Small intestine (tissue), 7 donors: ENCODE results near the gene AHI1. TPM values are rescaled to one million over a fixed set of nuclear protein-coding genes. Genes with fewer than 3 reads are reported as not detected.
A peak's percentile ranks its signal among the peaks of the same experiment; 100 is the strongest.

Experiments used
- DNase-seq, 2 donors: peaks; one replicate each; pipeline versions ENCODE4 v3.0.0 to v3.0.0-alpha.2; 2013
- FAIRE-seq: peaks from 2 replicates; lab custom pipeline; 2012; peaks lifted over from hg19 to GRCh38; lab: Jason Lieb, UNC
- H3K27ac ChIP-seq, 3 donors: one replicate each; pipeline ENCODE4 v1.5.1; 2013; ENCODE audit warnings: low read length in 2 of 3, mild to moderate bottlenecking in 2 of 3, control low read depth in 1 of 3, inconsistent platforms in 1 of 3, low read depth in 1 of 3, moderate library complexity in 1 of 3
- H3K27me3 ChIP-seq, 3 donors: one replicate each; pipeline ENCODE4 v1.6.1; 2013; ENCODE audit warnings: low read length in 3 of 3, inconsistent platforms in 1 of 3; ENCODE audit not compliant: control insufficient read depth in 3 of 3, insufficient read depth in 3 of 3
- H3K36me3 ChIP-seq, 3 donors: one replicate each; pipeline ENCODE4 v1.6.1; 2013; ENCODE audit warnings: low read length in 3 of 3, inconsistent platforms in 1 of 3, low read depth in 1 of 3, mild to moderate bottlenecking in 1 of 3, moderate library complexity in 1 of 3; ENCODE audit not compliant: control insufficient read depth in 3 of 3, insufficient read depth in 2 of 3
- H3K4me1 ChIP-seq, 3 donors: one replicate each; pipeline ENCODE4 v1.6.1; 2013; ENCODE audit warnings: low read length in 2 of 3, inconsistent platforms in 1 of 3, low read depth in 1 of 3, mild to moderate bottlenecking in 1 of 3, moderate library complexity in 1 of 3; ENCODE audit not compliant: control insufficient read depth in 3 of 3, insufficient read depth in 2 of 3
- H3K4me3 ChIP-seq, 3 donors: one replicate each; pipeline ENCODE4 v1.5.1; 2013; ENCODE audit warnings: low read length in 3 of 3, control low read depth in 1 of 3, inconsistent platforms in 1 of 3, low read depth in 1 of 3, mild to moderate bottlenecking in 1 of 3, moderate library complexity in 1 of 3
- H3K9me3 ChIP-seq, 2 donors: one replicate each; pipeline ENCODE4 v1.6.1; 2013; ENCODE audit warnings: low read depth in 1 of 2, low read length in 1 of 2; ENCODE audit not compliant: control insufficient read depth in 2 of 2, insufficient read depth in 1 of 2
- WGBS, 3 donors: extraction: QIAGEN DNeasy Blood & Tissue Kit; methylation state at CpG; one replicate each; pipeline ENCODE4 v1.1.7; 2013; 5-methylcytosine and 5-hydroxymethylcytosine counted together
- polyA plus RNA-seq, 4 donors: library from polyadenylated mRNA; stranded (reverse) in 3 of 4; unstranded in 1 of 4; fragments of 200-250 nt in 3 of 4; fragments of 120-200 nt in 1 of 4; gene quantifications; one replicate each; pipeline versions ENCODE4 v1.2.1 to v1.2.3, GENCODE V29; 2013
- donor health status: healthy with polysubstance abuse.
- donor health status: control.
- donor health status: control.
- donor health status: Bipolar disorder and iron deficiency.
- donor health status: healthy.

Gene AHI1
- polyA plus RNA-seq, 4 donors = 1.1 to 20.2 (median 5.0) TPM

GRCh38 chr6:135434991-135435390 is 62.5 kb downstream of the AHI1 start:
- FAIRE-seq (no peak), DNase-seq (no peak)
- Histone ChIP-seq H3K4me3 (no peak overlapping the region), H3K4me1 (no peaks in the 10 kb centered on the region), H3K36me3 (peaks cover 0 to under 1% (median 0%) of the 10 kb centered on the region in 3 donors), H3K9me3 (no peaks in the 10 kb centered on the region), H3K27me3 (no peaks in the 10 kb centered on the region), H3K27ac (no peak overlapping the region)

GRCh38 chr6:135434095-135434494 is 63.4 kb downstream of the AHI1 start:
- H3K36me3 ChIP-seq = no peaks in the 10 kb centered on the region
- no peaks in the 10 kb centered on the region for H3K9me3 ChIP-seq
- no peaks in the 10 kb centered on the region for H3K27me3 ChIP-seq
- no peaks in the 10 kb centered on the region for H3K4me1 ChIP-seq
- FAIRE-seq = no peak
- no peak for DNase-seq
- WGBS, 3 donors = 76 to 91% (median 78%) methylated on average over 1 of the region's 1 CpG
- no peak overlapping the region for H3K4me3 ChIP-seq
- H3K27ac ChIP-seq = no peak overlapping the region

GRCh38 chr6:135428078-135428477 is 69.5 kb downstream of the AHI1 start:
- DNase-seq (no peak), FAIRE-seq (no peak)
- Histone ChIP-seq H3K27me3 (no peaks in the 10 kb centered on the region), H3K4me1 (no peaks in the 10 kb centered on the region), H3K4me3 (no peak overlapping the region), H3K9me3 (no peaks in the 10 kb centered on the region), H3K27ac (no peak overlapping the region), H3K36me3 (no peaks in the 10 kb centered on the region)
- WGBS, 3 donors = 94 to 95% (median 95%) methylated on average over 2 of the region's 2 CpGs

GRCh38 chr6:135426833-135427232 is 70.7 kb downstream of the AHI1 start:
- DNase-seq (no peak), FAIRE-seq (peak; percentile 10)
- Histone ChIP-seq H3K36me3 (peaks cover 0 to 3% (median 0%) of the 10 kb centered on the region in 3 donors), H3K27me3 (no peaks in the 10 kb centered on the region), H3K4me3 (no peak overlapping the region), H3K9me3 (no peaks in the 10 kb centered on the region), H3K4me1 (no peaks in the 10 kb centered on the region), H3K27ac (no peak overlapping the region)
- 91 to 96% (median 93%) methylated on average over 1 of the region's 1 CpG for WGBS, 3 donors

GRCh38 chr6:135424385-135424784 is 73.2 kb downstream of the AHI1 start:
- no peaks in the 10 kb centered on the region for H3K4me1 ChIP-seq
- H3K27ac ChIP-seq = no peak overlapping the region
- no peak for DNase-seq
- FAIRE-seq = no peak
- no peak overlapping the region for H3K4me3 ChIP-seq
- H3K9me3 ChIP-seq = no peaks in the 10 kb centered on the region
- no peaks in the 10 kb centered on the region for H3K27me3 ChIP-seq
- 78 to 97% (median 86%) methylated on average over 1 of the region's 1 CpG for WGBS, 3 donors
- peaks cover 0 to 3% (median 0%) of the 10 kb centered on the region in 3 donors for H3K36me3 ChIP-seq

GRCh38 chr6:135423649-135424128 is 73.9 kb downstream of the AHI1 start:
- peak; percentile 97 for FAIRE-seq
- WGBS, 3 donors = 2 to 10% (median 7%) methylated on average over 2 of the region's 2 CpGs

GRCh38 chr6:135419162-135419561 is 78.4 kb downstream of the AHI1 start:
- no peak for DNase-seq
- Histone ChIP-seq H3K4me3 (no peak overlapping the region), H3K27me3 (no peaks in the 10 kb centered on the region), H3K9me3 (no peaks in the 10 kb centered on the region), H3K36me3 (peaks cover 0 to 3% (median 0%) of the 10 kb centered on the region in 3 donors), H3K4me1 (no peaks in the 10 kb centered on the region), H3K27ac (no peak overlapping the region)
- FAIRE-seq = no peak
- WGBS, 3 donors = 74 to 86% (median 81%) methylated on average over 2 of the region's 2 CpGs

More at GRCh38 chr6:135423649-135424128, 73.9 kb downstream of the AHI1 start:
- Histone ChIP-seq H3K9me3 (no peaks in the 10 kb centered on the region), H3K27ac (no peak overlapping the region), H3K4me3 (no peak overlapping the region), H3K27me3 (no peaks in the 10 kb centered on the region), H3K4me1 (no peaks in the 10 kb centered on the region), H3K36me3 (peaks cover 0 to 3% (median 0%) of the 10 kb centered on the region in 3 donors)
- peak; percentile 64 to 76 for DNase-seq

GRCh38 chr6:135418040-135418760 is 79.3 kb downstream of the AHI1 start:
- Histone ChIP-seq H3K27me3 (no peaks in the 10 kb centered on the region), H3K4me3 (no peak overlapping the region), H3K4me1 (no peaks in the 10 kb centered on the region), H3K36me3 (peaks cover 0 to 3% (median 0%) of the 10 kb centered on the region in 3 donors), H3K27ac (no peak overlapping the region), H3K9me3 (no peaks in the 10 kb centered on the region)
- DNase-seq = no peak
- 88 to 93% (median 93%) methylated on average over 3 of the region's 3 CpGs for WGBS, 3 donors
- no peak for FAIRE-seq
